NK-92 (cell line): ENCODE measurements around the gene FBXW5.

ENCODE experiments used
- DNase-seq: peaks from one replicate; lab custom pipeline; 2025; ENCODE audit not compliant: unreplicated experiment; lab: John Stamatoyannopoulos, UW

FBXW5 gene

GRCh38 chr9:136962163-136962562, 17.6 kb upstream of the FBXW5 start:
- DNase-seq = no peak

- no peak for DNase-seq
Observed at GRCh38 chr9:136961279-136962065, 16.9 kb upstream of the FBXW5 start.

GRCh38 chr9:136960938-136961275, 16.4 kb upstream of the FBXW5 start:
- no peak for DNase-seq

GRCh38 chr9:136960212-136960937, 15.8 kb upstream of the FBXW5 start:
- DNase-seq = no peak

GRCh38 chr9:136958898-136959850, 14.6 kb upstream of the FBXW5 start:
- no peak for DNase-seq

GRCh38 chr9:136958473-136958872, 13.9 kb upstream of the FBXW5 start:
- no peak for DNase-seq

- DNase-seq = no peak
Observed at GRCh38 chr9:136957901-136958300, 13.4 kb upstream of the FBXW5 start.

GRCh38 chr9:136957461-136957860, 12.9 kb upstream of the FBXW5 start:
- DNase-seq = no peak

GRCh38 chr9:136956604-136957003, 12.1 kb upstream of the FBXW5 start:
- no peak for DNase-seq

GRCh38 chr9:136955943-136956335, 11.4 kb upstream of the FBXW5 start:
- no peak for DNase-seq

- no peak for DNase-seq
Observed at GRCh38 chr9:136955202-136955942, 10.8 kb upstream of the FBXW5 start.

GRCh38 chr9:136954270-136955083, 9.9 kb upstream of the FBXW5 start:
- no peak for DNase-seq

- no peak for DNase-seq
Observed at GRCh38 chr9:136953771-136954269, 9.3 kb upstream of the FBXW5 start.

- DNase-seq = no peak
Observed at GRCh38 chr9:136952876-136953770, 8.6 kb upstream of the FBXW5 start.

- no peak for DNase-seq
Observed at GRCh38 chr9:136952321-136952850, 7.8 kb upstream of the FBXW5 start.

- no peak for DNase-seq
Observed at GRCh38 chr9:136951541-136952320, 7.2 kb upstream of the FBXW5 start, which contains the start of gene LCN12. LCN12 (plus strand) TSS chr9:136952273; CDS start chr9:136952328, 55 bp downstream.

GRCh38 chr9:136950656-136951276, 6.2 kb upstream of the FBXW5 start:
- no peak for DNase-seq
